Activated CD4-positive, alpha-beta T cell treated with anti-CD3 and anti-CD28 coated beads for 48 hours (primary cell): ENCODE results near the gene ZDHHC14.

ENCODE experiments used
- DNase-seq: peaks from one replicate; pipeline ENCODE4 v3.0.0-alpha.2; 2020

ZDHHC14 gene

DNA sequence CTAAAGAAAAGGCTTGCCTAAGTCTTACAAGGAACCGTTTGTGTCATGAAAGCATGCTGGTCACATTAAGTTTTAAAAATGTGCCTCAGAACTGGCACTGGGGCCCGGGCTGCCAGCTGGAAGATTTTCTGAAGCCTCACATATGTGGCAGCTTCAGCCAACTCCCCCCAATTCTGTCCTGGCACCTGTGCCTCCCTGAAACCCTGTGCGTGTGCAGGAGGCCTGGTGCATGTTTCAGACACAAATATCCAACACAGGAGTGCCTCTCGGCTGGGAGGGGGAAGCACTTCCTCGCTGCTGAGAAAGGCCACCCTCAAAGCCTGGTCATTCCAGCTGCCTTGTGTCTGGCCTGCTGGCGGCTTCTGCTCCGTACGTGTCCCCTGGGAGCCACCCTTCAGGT, 253.6 kb downstream of the ZDHHC14 start:
- no peak for DNase-seq

DNA sequence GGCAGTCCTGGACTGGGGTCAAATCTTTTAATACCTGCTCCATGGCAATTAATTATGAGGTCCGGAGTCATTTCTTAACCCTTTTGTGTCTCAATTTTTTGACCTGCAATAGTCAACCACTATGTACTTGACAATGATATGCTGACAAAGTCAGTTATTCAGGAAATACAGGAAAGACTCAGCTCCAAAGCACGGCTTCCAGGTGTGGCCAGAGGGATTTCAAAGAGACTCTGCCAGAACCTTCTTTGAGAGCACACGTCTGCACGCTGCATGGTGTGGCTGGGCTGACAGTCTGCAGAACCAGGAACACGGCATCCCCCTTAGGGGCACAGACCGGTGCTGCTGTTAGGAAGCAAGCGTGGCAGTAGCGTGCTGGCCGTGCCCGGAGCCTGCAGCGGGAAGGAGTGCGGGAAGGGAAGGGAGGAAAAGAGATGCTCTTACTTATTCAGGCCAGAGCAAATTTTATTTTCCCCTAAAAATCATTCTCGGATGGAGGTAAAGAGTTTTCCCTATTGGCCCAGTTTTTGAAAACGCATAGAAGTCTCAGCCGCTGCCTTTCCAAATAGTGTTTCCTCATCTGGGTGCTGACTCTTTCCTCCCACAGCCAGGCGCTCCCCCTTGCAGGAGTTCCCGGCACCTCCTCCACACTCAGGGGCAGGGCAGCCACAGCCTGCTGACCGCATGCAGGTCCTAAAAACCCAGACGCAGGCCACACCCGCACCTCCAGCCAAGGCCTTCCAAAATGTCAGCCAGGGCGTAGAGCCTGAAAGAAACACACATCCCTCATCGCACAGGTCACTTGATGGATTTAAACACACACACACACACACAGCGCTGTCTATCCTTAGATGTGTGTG, 254.6 kb downstream of the ZDHHC14 start:
- no peak for DNase-seq

DNA sequence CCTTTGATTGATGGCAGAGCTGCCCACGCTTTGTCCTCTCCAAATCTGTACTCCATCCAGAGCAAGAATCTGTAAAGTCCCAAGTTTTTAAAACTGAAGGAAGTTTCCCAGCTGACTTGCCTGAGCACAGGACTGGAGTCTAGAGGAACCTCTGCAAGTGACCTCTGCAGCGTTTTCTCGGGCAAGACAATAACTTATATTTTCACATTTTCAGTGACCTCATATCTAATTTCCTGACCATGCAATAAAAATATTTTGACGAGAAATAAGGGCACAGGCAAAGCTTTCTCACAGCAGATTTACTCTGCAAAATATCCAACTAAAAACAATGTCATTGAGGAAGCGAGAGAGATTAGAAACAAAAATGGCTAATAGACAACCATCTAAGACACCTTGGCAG, 256.5 kb downstream of the ZDHHC14 start:
- DNase-seq = no peak

DNA sequence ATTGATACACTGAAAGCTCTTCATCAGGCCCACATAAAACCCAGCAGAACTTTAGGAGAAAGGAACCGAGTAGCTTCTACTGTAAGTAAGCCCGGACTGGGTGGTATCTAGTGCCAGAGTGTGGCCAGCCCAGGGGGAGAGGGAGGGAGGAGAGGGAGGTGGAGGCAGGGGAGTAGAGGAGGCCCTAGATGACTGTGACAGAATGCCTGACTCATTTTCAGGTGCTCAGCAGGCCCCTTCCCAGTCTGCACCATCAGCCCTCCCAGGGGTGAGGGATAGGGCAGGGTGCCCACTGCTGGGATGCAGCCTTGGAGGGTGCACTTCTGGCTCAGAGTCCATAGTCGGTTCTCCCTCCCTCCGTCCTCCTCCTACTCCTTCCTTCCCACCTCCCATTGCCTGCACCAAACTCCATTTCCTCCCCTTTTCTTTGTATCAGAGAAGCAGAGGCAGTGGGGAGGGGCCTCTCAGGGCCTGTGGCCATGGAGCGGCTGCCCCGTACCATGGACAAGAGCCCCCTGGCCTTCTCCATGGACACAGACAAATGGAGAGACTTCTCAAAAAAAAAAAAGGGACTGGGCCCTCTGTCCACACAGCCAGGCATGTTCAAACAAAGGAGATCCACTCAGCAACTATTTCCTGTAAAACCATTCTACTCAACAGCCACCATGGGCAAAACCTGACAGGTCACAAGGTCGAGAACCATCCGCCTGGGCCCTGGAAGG, 257.1 kb downstream of the ZDHHC14 start:
- no peak for DNase-seq

DNA sequence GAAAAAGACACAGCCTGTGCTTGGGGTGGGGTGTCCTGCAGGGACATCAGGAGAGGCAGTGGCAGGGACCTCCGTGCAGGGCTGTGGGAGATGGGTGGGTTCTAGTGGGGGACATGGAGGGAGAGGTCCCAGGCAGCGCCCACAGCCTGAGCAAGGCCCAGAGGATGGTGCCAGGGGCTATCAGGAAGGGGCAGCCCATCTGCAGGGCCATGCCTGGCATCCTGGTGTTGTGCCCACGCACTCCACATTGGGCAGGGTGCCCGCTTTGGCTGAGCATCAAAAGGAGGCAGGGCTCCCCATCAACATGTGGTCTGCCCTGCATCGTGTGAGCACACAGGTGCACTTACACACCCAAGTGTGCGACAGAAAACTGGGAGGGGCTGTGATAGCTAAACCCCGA, 257.8 kb downstream of the ZDHHC14 start:
- no peak for DNase-seq

DNA sequence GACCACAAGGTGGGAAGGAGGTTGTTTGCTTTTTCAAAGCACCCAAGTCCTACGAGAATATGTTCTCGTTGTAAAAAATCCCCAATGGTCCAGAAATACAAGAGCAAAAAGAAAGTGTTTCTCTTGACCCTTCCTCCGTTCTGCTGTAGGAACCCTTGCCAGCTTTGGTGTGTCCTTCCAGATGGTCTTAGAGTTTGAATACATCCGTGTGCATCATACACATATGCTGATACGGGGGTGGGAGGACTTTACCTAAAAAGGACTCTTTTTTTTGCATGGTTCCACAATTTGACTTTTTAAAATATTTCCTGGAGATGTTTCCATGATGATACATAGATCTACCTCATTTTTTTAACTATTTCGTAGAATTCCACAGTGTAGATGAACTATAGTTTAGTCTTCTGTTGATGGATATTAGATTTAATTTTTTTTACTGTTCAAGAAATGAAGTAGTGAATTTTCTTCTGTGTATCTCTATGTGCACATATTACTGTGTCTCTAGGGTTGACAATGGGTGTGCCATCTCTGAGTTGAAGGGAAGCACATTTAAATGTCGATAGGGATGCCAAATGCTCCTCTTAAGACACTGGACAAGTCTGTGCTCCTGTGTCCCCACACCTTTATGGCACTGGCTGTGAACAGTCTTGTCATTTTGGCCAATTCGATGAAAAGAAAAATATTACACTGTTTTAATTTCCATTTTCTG, 259.9 kb downstream of the ZDHHC14 start:
- no peak for DNase-seq

DNA sequence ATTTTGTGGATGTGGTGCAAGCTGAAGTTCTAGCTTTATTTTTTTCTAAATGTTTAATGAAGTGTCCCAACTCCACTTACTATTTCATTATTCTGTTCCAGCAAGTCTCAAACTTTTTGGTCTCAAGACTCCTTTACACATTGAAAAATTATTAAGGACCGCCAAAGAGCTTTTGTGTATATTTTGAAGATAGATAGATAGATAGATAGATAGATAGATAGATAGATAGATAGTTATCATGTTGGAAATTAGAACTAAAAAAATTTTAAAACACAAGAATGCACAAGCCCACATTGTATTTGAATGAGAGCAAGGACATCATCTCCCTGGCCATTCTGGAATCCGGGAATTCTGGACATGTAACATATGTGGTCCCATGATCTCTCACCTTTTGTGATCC, 260.8 kb downstream of the ZDHHC14 start:
- DNase-seq = no peak

DNA sequence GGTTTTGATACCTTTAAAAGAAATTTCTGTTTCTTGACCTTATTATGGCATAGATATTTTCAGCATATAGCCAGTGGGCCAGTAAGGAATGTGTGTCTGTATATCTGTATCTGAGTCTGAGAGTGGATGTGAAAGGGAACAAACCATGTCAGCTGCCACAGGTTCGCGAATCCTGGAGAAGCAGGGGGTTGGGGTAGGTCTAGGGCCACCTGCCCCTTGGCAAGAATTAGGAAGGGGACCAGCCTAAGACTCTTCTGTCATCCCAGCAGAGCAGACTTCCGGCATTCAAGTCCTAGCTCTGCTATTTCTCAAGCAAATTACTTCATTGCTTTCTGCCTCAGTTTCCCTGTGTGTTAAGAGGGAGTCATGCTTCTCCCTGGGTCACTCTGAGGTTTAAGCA, 261.7 kb downstream of the ZDHHC14 start:
- DNase-seq = no peak

DNA sequence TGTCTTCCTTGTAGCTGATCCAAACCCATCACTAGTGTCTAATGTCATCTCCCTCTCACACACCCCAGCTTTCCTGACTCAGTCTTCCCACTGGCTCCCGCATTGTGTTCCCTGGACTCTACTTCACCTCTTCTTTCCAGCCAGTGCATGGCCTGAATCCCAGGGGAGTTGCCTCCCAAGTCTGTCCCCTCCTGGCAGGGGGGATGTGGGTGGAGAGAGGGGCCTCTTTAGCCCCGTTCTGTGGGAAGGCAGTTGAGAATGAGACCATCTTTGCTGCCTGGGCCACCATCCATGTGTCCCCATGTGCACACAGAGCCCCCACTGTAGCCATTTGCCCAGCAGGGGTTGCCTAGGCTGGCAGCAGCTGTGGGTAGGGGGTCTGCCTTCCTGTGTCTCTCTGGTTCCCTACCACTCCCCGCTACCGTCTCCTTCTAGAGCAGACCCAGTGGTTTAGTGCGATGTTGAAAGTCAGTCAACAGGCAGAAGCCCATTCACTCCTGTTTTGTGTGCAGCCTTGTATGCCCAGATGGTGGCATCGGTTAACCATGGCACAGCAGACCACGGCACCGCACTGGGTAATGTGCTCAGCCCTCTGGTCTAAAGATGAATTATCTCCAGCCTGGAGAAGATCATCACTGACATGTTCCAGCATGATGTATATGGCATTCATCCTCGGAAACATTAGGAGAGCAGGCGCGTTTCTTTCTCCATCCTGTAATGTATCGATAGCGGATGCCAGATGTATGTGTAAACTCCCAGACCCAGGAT, 263.2 kb downstream of the ZDHHC14 start:
- peak; percentile 49 for DNase-seq

DNA sequence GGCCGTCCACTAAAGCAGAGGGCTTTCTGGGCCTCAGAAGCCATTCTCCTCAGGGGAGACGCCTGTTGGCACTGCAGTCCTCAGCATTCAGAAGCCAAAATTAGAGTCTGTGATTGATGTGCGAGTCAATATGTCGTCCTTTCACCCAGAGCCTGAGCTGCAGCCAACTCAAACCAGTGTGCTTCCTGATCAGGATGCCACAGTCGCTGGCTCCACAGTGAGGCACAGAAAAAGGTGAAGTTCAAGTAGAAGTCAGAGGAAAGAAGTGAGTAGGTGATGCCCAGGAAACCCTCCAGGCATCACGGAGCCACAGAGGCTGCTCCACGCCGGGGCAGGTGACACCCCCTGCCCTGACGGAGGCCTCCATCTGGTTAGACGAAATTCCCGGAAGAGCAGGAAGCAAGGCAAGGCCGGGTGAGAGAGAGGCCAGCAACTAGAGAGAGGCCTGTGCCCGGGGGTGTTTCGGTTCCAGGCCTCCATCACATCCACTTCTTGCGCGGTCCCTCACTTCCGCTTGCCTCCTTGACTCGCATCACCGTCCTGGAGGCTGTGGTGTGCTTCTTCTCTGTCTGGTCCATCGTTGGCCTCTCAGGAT, 264.3 kb downstream of the ZDHHC14 start:
- DNase-seq = no peak

DNA sequence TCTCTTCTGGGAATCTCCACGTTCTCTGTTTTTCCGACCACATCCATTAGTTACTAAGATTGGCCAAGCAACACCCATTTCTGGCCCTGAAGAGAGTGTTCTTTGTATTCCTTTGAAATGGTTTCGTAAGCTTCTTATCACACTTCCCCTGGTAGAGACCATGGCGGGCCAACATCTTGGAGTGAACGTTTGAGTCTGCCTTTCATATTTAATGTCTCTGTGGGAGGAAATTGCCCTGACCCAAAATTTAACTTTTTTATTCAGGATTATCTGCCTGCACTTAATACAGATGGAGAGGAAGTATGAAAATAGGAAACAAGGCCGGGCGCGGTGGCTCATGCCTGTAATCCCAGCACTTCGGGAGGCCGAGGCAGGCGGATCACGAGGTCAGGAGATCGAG, 265.0 kb downstream of the ZDHHC14 start:
- DNase-seq = no peak

DNA sequence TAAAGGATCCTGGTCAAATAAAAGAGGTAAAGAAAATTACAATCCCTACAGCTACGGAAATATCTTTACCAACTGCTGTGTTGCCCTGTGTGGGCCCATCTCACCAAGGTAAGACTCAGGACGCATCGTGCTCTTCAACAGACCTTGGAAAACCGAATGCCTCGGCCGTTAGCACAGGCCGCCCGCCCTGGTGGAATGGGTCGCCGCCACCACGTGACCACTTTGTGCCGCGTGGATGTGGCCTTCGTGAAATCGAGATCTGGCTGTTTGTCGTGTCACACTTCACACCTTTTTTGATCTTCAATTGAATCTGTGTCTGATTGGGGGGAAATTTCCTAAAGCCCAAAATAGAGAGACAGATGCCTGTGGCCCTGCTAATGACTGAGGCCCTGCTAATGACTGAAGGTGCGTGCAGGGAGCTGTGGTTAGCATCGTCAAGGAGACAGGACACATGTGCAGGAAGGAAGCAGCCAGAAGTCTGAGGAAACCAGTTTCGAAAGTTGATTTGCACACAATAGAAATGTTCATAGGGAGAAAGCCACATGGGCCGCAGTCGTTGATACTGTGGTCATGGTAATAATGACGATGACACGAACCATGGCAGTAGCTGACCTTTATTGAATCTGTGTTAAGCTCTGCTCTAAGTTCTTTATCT, 266.4 kb downstream of the ZDHHC14 start:
- no peak for DNase-seq

DNA sequence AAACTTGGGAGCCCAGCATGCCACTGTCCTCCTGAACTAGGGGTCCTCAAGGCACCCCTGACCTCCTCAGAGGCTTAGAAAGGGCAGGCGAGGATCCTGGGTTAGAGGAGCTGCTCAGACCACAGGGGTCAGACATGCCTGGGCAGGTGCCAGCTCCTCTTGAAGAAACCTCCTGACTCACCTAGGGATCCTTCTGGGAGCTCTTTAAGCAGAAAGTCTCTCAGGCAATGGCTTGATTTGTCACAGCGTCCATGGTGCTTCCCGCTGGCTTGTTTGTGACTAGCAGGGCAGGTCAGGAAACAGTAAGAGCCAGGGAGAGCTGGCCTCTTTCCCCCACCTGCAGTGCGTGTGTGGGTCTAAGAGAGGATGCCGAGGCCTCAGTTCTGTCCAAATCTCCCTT, 267.6 kb downstream of the ZDHHC14 start:
- no peak for DNase-seq

DNA sequence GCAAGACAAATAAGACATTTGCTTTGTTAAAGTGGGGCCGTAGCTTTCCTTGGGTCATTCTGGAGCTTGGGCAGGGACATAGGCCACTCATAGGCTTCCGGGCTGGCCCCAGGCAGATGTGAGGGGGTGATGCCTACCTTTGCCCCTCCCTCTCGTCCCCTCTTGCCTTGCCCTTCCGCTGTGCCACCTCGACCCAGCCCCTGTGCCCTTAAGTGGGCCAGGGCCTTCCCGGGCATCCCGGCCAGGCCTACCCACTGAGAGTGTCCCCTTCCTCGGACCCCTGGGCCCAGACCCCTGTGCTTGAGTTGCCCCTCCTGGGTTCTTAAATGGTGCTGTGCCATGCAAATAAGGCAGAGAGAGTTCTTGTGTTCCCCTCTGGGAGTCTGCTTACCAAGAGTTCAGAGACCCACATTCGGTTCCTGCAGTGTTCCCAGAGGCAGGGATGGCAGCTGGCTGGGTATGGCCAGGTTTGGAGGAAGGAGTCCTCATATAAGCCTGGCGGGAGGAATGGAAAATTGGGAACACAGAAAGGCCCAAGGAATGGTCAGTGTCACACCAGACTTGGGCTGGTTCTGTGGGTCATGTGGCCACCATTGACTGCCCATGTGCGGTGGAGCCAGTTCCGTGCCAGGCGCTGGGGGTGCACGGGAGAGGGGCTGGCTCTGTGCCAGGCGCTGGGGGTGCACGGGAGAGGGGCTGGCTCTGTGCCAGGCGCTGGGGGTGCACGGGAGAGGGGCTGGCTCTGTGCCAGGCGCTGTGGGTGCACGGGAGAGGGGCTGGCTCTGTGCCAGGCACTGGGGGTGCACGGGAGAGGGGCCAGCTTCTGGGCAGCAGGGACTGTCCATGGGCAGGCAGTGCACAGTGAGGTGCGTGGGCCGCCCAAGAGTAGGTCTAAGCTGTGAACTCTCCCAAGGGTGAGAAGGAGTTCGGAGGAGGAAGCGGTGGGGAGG, 268.6 kb downstream of the ZDHHC14 start:
- DNase-seq = no peak

DNA sequence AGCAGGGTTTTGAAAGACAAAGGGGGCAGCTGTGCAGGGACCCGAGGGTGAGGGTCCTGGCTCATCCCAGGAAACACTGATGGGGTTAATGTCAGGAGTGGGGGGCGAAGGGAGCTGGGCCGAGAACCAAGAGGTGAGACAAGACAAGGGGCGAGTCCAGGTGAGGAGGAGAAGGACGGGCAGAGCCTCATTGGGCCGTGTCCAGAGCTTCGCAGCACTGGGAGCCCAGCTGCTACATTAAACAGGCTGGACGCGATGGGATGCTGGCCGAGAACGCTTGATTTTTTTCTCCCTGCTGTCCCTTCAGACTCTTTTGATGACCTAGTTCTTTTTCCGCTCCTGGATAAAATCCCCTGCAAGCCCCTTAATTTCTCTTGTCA, 269.3 kb downstream of the ZDHHC14 start:
- no peak for DNase-seq

DNA sequence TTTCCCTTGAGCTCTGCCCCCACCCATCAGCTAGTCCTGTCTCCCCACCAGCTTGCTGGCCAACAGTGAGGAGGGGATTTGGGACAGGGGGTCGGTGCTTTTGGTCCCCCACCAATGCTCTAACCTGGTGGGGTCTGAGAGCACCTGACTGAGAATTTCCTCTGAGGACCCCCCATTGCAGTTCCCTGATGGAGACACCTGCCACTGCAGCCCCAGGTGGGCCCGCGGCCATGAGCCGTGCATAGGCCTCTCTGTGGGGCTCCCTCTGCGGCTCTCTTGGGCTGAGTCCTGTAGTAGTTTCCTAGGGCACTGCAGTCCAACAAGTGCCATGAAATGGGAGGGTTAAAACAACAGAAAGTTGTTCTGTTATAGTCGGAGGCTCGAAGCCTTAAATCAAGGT, 269.8 kb downstream of the ZDHHC14 start:
- no peak for DNase-seq

DNA sequence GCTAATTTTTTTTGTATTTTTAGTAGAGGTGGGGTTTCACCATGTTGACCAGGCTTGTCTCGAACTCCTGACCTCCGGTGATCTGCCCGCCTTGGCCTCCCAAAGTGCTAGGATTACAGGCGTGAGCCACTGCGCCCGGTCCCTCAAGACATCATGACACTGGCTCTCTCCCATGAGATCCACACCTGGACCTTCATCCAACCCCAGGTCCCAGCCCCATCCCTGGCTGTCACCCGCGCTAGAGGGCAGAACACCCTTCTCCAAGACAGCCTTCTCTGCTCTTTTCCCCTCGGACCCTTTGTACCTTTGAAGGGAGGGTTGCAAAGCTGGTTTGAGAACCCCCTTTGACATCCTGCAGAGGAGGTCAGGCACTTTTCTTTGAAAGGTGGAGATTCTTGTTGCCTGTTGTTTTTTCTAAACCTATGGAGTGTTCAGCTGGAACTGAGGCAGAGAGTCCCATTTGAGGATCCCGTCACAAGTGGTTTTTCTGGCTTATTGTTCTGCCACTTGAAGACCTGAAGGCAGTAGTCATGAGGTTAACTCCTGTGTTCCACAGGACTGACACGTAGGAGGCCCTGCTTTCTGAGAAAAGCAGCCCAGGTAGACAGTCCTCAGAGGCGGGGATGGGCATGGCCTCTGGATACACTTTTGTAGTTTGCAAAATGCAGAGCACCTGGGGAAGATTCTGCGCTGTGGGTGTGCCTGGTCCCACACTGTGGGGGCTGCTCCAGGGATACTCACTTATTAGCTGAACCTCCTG, 270.9 kb downstream of the ZDHHC14 start:
- no peak for DNase-seq

DNA sequence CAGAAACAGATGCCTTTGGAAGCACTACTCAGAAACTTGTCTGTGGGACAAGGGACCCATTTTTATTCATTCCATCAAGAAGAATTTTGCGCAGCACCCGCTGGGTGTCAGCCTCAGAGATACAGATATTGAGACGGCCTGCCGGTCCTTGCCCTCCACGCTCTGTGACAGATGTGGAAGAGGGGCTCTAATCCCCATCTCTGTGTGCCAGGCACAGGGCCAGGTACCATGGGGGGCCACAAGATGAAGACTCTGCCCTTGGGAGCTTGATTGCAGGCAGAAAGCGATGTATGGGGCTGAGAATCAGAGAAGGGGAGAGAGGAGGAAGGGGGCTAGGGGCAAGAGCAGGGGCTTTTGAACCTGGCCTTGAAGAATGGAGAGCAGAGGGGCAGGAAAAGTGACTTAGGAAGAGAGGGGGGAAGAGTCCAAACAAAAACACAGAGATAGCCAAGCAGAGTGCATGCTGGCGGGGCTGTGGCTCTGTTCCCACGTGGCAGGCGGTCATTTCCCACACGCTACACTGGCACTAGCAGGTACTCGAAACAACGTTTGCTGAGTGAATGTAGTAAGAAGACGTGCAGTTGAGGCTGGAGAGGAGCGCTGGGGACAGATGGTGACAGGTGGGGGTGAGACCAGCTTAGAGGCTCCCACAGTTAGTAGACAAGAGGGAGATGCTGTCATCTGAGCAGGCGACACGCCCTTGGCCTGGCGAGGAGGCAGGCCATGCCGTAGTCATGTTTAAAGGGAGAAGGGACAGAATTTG, 271.8 kb downstream of the ZDHHC14 start:
- DNase-seq = no peak

DNA sequence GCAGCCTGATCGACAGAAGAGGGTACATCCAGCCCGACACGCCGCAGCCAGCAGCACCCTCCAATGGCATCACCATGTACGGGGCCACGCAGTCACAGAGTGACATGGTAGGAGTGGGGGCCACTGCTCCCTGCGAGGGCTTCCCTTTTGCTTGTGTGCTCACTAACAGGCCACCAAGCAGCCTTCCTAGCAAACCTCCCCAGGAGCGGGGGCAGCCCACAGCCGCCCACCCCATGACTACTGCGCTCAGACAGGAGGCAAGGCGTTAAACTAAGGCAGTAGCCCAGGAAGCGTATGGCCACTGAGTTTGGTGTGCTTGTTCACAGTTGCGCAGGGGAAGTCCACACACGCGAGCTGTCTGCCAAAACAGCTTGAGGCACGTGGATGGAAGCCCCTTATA, 272.5 kb downstream of the ZDHHC14 start:
- no peak for DNase-seq
